HL-60 (cell line): ENCODE measurements around the gene MMP23B.

ENCODE experiments used
- DNase-seq, 2 experiments: peaks; one replicate each; pipeline ENCODE4 v3.0.0-alpha.2; 2010 to 2020; ENCODE audit warnings: low read depth in 1 of 2, low spot score in 1 of 2
- H3K27ac ChIP-seq: fragments of 250-450 bp; sonication (Bioruptor Pico); replicated peaks from 2 replicates; pipeline ENCODE4 v1.5.1; 2020; ENCODE audit warnings: mild to moderate bottlenecking, moderate library complexity
- H3K27me3 ChIP-seq: fragments of 250-450 bp; sonication (Bioruptor Pico); 2 replicates; pipeline ENCODE4 v1.5.1; 2021; ENCODE audit warnings: mild to moderate bottlenecking, moderate library complexity; ENCODE audit not compliant: insufficient read depth, poor library complexity, severe bottlenecking
- H3K4me3 ChIP-seq: replicated peaks from 2 replicates; pipeline ENCODE4 v1.5.1; 2011; ENCODE audit warnings: mild to moderate bottlenecking, control low read depth, low read length; ENCODE audit not compliant: insufficient read depth
- CTCF ChIP-seq: IDR thresholded peaks from one replicate; pipeline ENCODE4 v1.5.1; 2011; ENCODE audit warnings: low read length, control low read depth, inconsistent platforms; ENCODE audit not compliant: insufficient read depth
- GABPA ChIP-seq: IDR thresholded peaks from 2 replicates; pipeline ENCODE4 v1.6.1; 2012; ENCODE audit warnings: low read depth
- POLR2AphosphoS5 ChIP-seq: IDR thresholded peaks from 2 replicates; pipeline ENCODE4 v1.6.1; 2012; ENCODE audit warnings: low read depth
- REST ChIP-seq: IDR thresholded peaks from 2 replicates; pipeline ENCODE4 v1.6.1; 2012; ENCODE audit warnings: low read depth; ENCODE audit not compliant: insufficient replicate concordance
- SPI1 ChIP-seq: IDR thresholded peaks from 2 replicates; pipeline ENCODE4 v1.6.1; 2012; ENCODE audit warnings: low read depth, mild to moderate bottlenecking, borderline replicate concordance

The MMP23B gene

GRCh38 chr1:1617925-1618324 lies 14.0 kb upstream of the MMP23B start:
- Histone ChIP-seq H3K27ac (no peak overlapping the region), H3K27me3 (no peaks in the 10 kb centered on the region), H3K4me3 (no peak overlapping the region)
- DNase-seq: no peak
- no peak for TF ChIP-seq REST
- no peak for TF ChIP-seq SPI1
- TF ChIP-seq POLR2AphosphoS5: no peak
- TF ChIP-seq GABPA: no peak
- no peak for TF ChIP-seq CTCF

GRCh38 chr1:1618396-1619068 lies 13.4 kb upstream of the MMP23B start:
- no peak for DNase-seq
- Histone ChIP-seq H3K4me3 (no peak overlapping the region), H3K27ac (no peak overlapping the region), H3K27me3 (no peaks in the 10 kb centered on the region)
- TF ChIP-seq SPI1 (no peak), REST (no peak), POLR2AphosphoS5 (no peak), GABPA (no peak)

- no peak for TF ChIP-seq REST
- TF ChIP-seq CTCF: peak; percentile 48
- TF ChIP-seq POLR2AphosphoS5: no peak
- H3K27me3 ChIP-seq: no peaks in the 10 kb centered on the region
- DNase-seq: peak in 1 of 2 experiments; percentile 31
- H3K4me3 ChIP-seq: no peak overlapping the region
- no peak overlapping the region for H3K27ac ChIP-seq
These were observed 12.0 kb upstream of the MMP23B start for GRCh38 chr1:1619917-1620361.
